H1 (cell line): ENCODE data around the gene STIL. TPM values are rescaled to one million over a fixed set of nuclear protein-coding genes. Genes with fewer than 3 reads are reported as not detected.

Experiments used
- CTCF ChIA-PET: fragments of 300-600 bp; sonication (Branson Sonifier 250); formaldehyde crosslinking; loops from one replicate; lab custom pipeline; 2021; ENCODE audit not compliant: partially characterized antibody; lab: Charles Lee
- POLR2A ChIA-PET: fragments of 300-600 bp; sonication (Branson Sonifier 250); formaldehyde crosslinking; loops from one replicate; lab custom pipeline; 2021; ENCODE audit warnings: inconsistent platforms; ENCODE audit not compliant: partially characterized antibody; lab: Charles Lee
- DNase-seq, 2 experiments: peaks; one replicate each; pipeline versions ENCODE4 v3.0.0 to v3.0.0-alpha.2; 2010 to 2022; ENCODE audit warnings: low spot score in 2 of 2, low read depth in 1 of 2, mixed read lengths in 1 of 2
- FAIRE-seq: peaks from 2 replicates; lab custom pipeline; 2011; peaks lifted over from hg19 to GRCh38; lab: Jason Lieb, UNC
- H2AFZ ChIP-seq: 2 replicates; pipeline ENCODE4 v1.8.1; 2012; ENCODE audit warnings: low read length, inconsistent platforms
- H2AK5ac ChIP-seq: 2 replicates; pipeline ENCODE4 v1.6.1; 2013; ENCODE audit warnings: low read depth, low read length
- H2BK120ac ChIP-seq: replicated peaks from 2 replicates; pipeline ENCODE3; 2013; ENCODE audit warnings: low read depth, low read length, inconsistent platforms
- H2BK12ac ChIP-seq: 2 replicates; pipeline ENCODE4 v1.6.1; 2013; ENCODE audit warnings: low read depth, low read length
- H2BK15ac ChIP-seq: 2 replicates; pipeline ENCODE4 v1.6.1; 2013; ENCODE audit warnings: low read length
- H2BK20ac ChIP-seq: 2 replicates; pipeline ENCODE4 v1.6.1; 2013; ENCODE audit warnings: low read length
- H2BK5ac ChIP-seq: 2 replicates; pipeline ENCODE4 v1.6.1; 2013; ENCODE audit warnings: low read depth, low read length
- H3K14ac ChIP-seq: 2 replicates; pipeline ENCODE4 v1.6.1; 2013; ENCODE audit warnings: inconsistent platforms; ENCODE audit not compliant: insufficient read length
- H3K18ac ChIP-seq: 2 replicates; pipeline ENCODE4 v1.6.1; 2013; ENCODE audit warnings: low read length; ENCODE audit errors: extremely low read depth
- H3K23ac ChIP-seq: 2 replicates; pipeline ENCODE4 v1.6.1; 2013; ENCODE audit warnings: inconsistent platforms; ENCODE audit not compliant: insufficient read length
- H3K23me2 ChIP-seq: 2 replicates; pipeline ENCODE4 v1.6.1; 2013; ENCODE audit warnings: low read depth, low read length
- H3K27ac ChIP-seq: 2 replicates; pipeline ENCODE4 v1.6.1; 2011; ENCODE audit warnings: low read depth, low read length, inconsistent platforms
- H3K27me3 ChIP-seq, 4 experiments: replicated peaks in 1 of 4; 1 replicate in 1 of 4; 2 replicates in 3 of 4; pipeline versions ENCODE4 v1.6.1 to v1.8.1; 2011 to 2013; ENCODE audit warnings: low read length in 3 of 4, mild to moderate bottlenecking in 3 of 4, inconsistent platforms in 2 of 4, mixed read lengths in 2 of 4, moderate library complexity in 1 of 4; ENCODE audit not compliant: control insufficient read depth in 3 of 4, insufficient read depth in 3 of 4; ENCODE audit errors: extremely low read depth in 1 of 4
- H3K36me3 ChIP-seq, 4 experiments: 2 replicates each; pipeline versions ENCODE4 v1.6.1 to v1.8.1; 2011 to 2013; ENCODE audit warnings: mild to moderate bottlenecking in 4 of 4, low read length in 3 of 4, moderate library complexity in 2 of 4, control low read depth in 1 of 4, inconsistent platforms in 1 of 4; ENCODE audit not compliant: insufficient read depth in 4 of 4, control insufficient read depth in 2 of 4
- H3K4ac ChIP-seq: replicated peaks from 2 replicates; pipeline ENCODE3; 2013; ENCODE audit warnings: low read length, low read depth, mixed read lengths, inconsistent platforms; ENCODE audit not compliant: insufficient read length
- H3K4me1 ChIP-seq, 4 experiments: replicated peaks in 1 of 4; 1 replicate in 1 of 4; 2 replicates in 3 of 4; pipeline versions ENCODE4 v1.6.1 to v1.8.1; 2011 to 2013; ENCODE audit warnings: low read length in 3 of 4, inconsistent platforms in 2 of 4, mixed read lengths in 1 of 4; ENCODE audit not compliant: insufficient read depth in 4 of 4, control insufficient read depth in 3 of 4
- H3K4me2 ChIP-seq, 2 experiments: 2 replicates each; pipeline versions ENCODE4 v1.6.1 to v1.8.1; 2011 to 2013; ENCODE audit warnings: low read depth in 2 of 2, low read length in 2 of 2, control low read depth in 1 of 2, inconsistent platforms in 1 of 2, mild to moderate bottlenecking in 1 of 2; ENCODE audit not compliant: insufficient read depth in 1 of 2
- H3K4me3 ChIP-seq, 4 experiments: fragments of 200-600, 300-600 bp in 1 of 4; sonication (generic), shearing (Covaris generic), sonication (Bioruptor Twin) in 1 of 4; 2 replicates each; pipeline versions ENCODE4 v1.5.1 to v1.8.1; 2011 to 2016; ENCODE audit warnings: low read length in 4 of 4, low read depth in 3 of 4, control low read depth in 2 of 4, inconsistent platforms in 2 of 4, mild to moderate bottlenecking in 2 of 4, mixed read lengths in 1 of 4, moderate library complexity in 1 of 4; ENCODE audit not compliant: insufficient read depth in 2 of 4; ENCODE audit errors: extremely low read depth in 1 of 4
- H3K56ac ChIP-seq: replicated peaks from 2 replicates; pipeline ENCODE3; 2013; ENCODE audit warnings: low read depth, mild to moderate bottlenecking, mixed read lengths, low read length, inconsistent platforms; ENCODE audit not compliant: insufficient read length
- H3K79me1 ChIP-seq: 2 replicates; pipeline ENCODE4 v1.6.1; 2013; ENCODE audit warnings: low read depth, low read length, control low read depth
- H3K79me2 ChIP-seq, 2 experiments: 2 replicates each; pipeline versions ENCODE4 v1.6.1 to v1.8.1; 2012 to 2013; ENCODE audit warnings: low read length in 2 of 2, mild to moderate bottlenecking in 2 of 2, inconsistent platforms in 1 of 2; ENCODE audit not compliant: insufficient read depth in 2 of 2, control insufficient read depth in 1 of 2
- H3K9ac ChIP-seq, 4 experiments: replicated peaks in 1 of 4; 1 replicate in 1 of 4; 2 replicates in 3 of 4; pipeline versions ENCODE4 v1.6.1 to v1.8.1; 2011 to 2013; ENCODE audit warnings: low read depth in 3 of 4, low read length in 3 of 4, control low read depth in 2 of 4, mild to moderate bottlenecking in 2 of 4, moderate library complexity in 2 of 4, inconsistent platforms in 1 of 4; ENCODE audit errors: extremely low read depth in 1 of 4
- H3K9me3 ChIP-seq, 2 experiments: 2 replicates each; pipeline versions ENCODE4 v1.6.1 to v1.8.1; 2012 to 2013; ENCODE audit warnings: mild to moderate bottlenecking in 2 of 2, moderate library complexity in 2 of 2, control low read depth in 1 of 2, inconsistent platforms in 1 of 2, low read depth in 1 of 2, low read length in 1 of 2, mixed read lengths in 1 of 2; ENCODE audit not compliant: insufficient read depth in 2 of 2
- H4K20me1 ChIP-seq, 2 experiments: replicated peaks in 1 of 2; 2 replicates each; pipeline versions ENCODE3 to v1.8.1; 2011 to 2013; ENCODE audit warnings: inconsistent platforms in 2 of 2, low read length in 2 of 2, mild to moderate bottlenecking in 1 of 2; ENCODE audit not compliant: insufficient read depth in 2 of 2, control insufficient read depth in 1 of 2
- H4K5ac ChIP-seq: 2 replicates; pipeline ENCODE4 v1.6.1; 2013; ENCODE audit warnings: low read length, low read depth, mixed read lengths, inconsistent platforms; ENCODE audit not compliant: insufficient read length
- H4K8ac ChIP-seq: 2 replicates; pipeline ENCODE4 v1.8.0; 2013; ENCODE audit warnings: mild to moderate bottlenecking, moderate library complexity, low read length, inconsistent platforms; ENCODE audit not compliant: insufficient read depth; ENCODE audit errors: extremely low read depth
- H4K91ac ChIP-seq: replicated peaks from 2 replicates; pipeline ENCODE3; 2013; ENCODE audit warnings: low read length, mixed read lengths, inconsistent platforms; ENCODE audit not compliant: insufficient read length
- CBX5 ChIP-seq: fragments of 300-800, 300-1000 bp; sonication (generic); IDR thresholded peaks from 2 replicates; pipeline ENCODE4 v1.7.1; 2016; ENCODE audit warnings: antibody characterized with exemption, low read length, low read depth
- EZH2 ChIP-seq: fragments of 200-600 bp; sonication (generic); IDR thresholded peaks from 2 replicates; pipeline ENCODE4 v1.7.1; 2012; ENCODE audit warnings: low read depth, mild to moderate bottlenecking, moderate library complexity, low read length, inconsistent platforms; ENCODE audit not compliant: severe bottlenecking
- FOSL1 ChIP-seq: IDR thresholded peaks from 2 replicates; pipeline ENCODE4 v1.6.1; 2011; ENCODE audit warnings: mild to moderate bottlenecking, low read depth, low read length, moderate library complexity; ENCODE audit not compliant: insufficient read depth
- MAX ChIP-seq: IDR thresholded peaks from 2 replicates; pipeline ENCODE4 v1.6.1; 2012; ENCODE audit warnings: inconsistent platforms
- SAP30 ChIP-seq: fragments of 300-600 bp; sonication (generic); IDR thresholded peaks from 2 replicates; pipeline ENCODE4 v1.7.1; 2012; ENCODE audit warnings: low read length, moderate library complexity, mild to moderate bottlenecking, inconsistent platforms; ENCODE audit not compliant: insufficient read depth, insufficient replicate concordance
- SIN3A ChIP-seq, 2 experiments: IDR thresholded peaks in 1 of 2; conservative IDR thresholded peaks in 1 of 2; 2 replicates each; pipeline ENCODE4 v1.6.1; 2011 to 2012; ENCODE audit warnings: low read length in 2 of 2, improper control_type of control experiment in 1 of 2, low read depth in 1 of 2, mild to moderate bottlenecking in 1 of 2
- SP1 ChIP-seq: IDR thresholded peaks from 2 replicates; pipeline ENCODE4 v1.6.1; 2011; ENCODE audit warnings: low read depth, low read length
- SRF ChIP-seq: IDR thresholded peaks from 2 replicates; pipeline ENCODE4 v1.6.1; 2011; ENCODE audit warnings: mild to moderate bottlenecking, low read depth, low read length, moderate library complexity
- SUZ12 ChIP-seq: fragments of 200-600 bp; sonication (generic); IDR thresholded peaks from 2 replicates; pipeline ENCODE4 v1.6.1; 2012; ENCODE audit warnings: mild to moderate bottlenecking, inconsistent platforms, low read length, moderate library complexity, mixed read lengths
- TBP ChIP-seq: IDR thresholded peaks from 2 replicates; pipeline ENCODE4 v1.6.1; 2011; ENCODE audit warnings: low read depth, low read length, improper control_type of control experiment
- WGBS, 2 experiments: shearing (Covaris generic) in 1 of 2; methylation state at CpG; one replicate each; pipeline versions ENCODE4 v1.1.6 to v1.1.7; 2013 to 2015; ENCODE audit warnings: low lambda C conversion rate in 2 of 2, mixed read lengths in 2 of 2, inconsistent platforms in 1 of 2, low coverage in 1 of 2, missing lambda C conversion rate in 1 of 2; ENCODE audit not compliant: insufficient replicate concordance in 2 of 2, insufficient coverage in 1 of 2, insufficient read length in 1 of 2; ENCODE audit errors: extremely low coverage in 1 of 2, missing lambda C conversion rate in 1 of 2; 5-methylcytosine and 5-hydroxymethylcytosine counted together
- polyA plus RNA-seq, 7 experiments: library from polyadenylated mRNA; depleted of rRNA in 3 of 7; stranded (reverse) in 5 of 7; unstranded in 2 of 7; fragments of >200 nt in 5 of 7; fragments of 200-250 nt in 2 of 7; gene quantifications; 1 replicate in 5 of 7; 2 replicates in 1 of 7; 4 replicates in 1 of 7; pipeline versions ENCODE4 v1.2.1 to v1.2.3, GENCODE V29; 2011 to 2013; ENCODE audit warnings: missing spikeins in 2 of 7, mixed read lengths in 2 of 7
- total RNA-seq: library from RNA; stranded (reverse); fragmentation: NEBNext Ultra II Directional; extraction: Animal tissue kit (Norgen Biotek cat#: 25700); gene quantifications from 2 replicates; pipeline ENCODE4 v1.2.1, GENCODE V29; 2021

Gene STIL
- total and polyA plus RNA-seq, 2 of the 8 experiments (the other 6 are each of a cell fraction or from before 2014, with no cell fraction given), result 13.6 to 25.1 TPM

DNA sequence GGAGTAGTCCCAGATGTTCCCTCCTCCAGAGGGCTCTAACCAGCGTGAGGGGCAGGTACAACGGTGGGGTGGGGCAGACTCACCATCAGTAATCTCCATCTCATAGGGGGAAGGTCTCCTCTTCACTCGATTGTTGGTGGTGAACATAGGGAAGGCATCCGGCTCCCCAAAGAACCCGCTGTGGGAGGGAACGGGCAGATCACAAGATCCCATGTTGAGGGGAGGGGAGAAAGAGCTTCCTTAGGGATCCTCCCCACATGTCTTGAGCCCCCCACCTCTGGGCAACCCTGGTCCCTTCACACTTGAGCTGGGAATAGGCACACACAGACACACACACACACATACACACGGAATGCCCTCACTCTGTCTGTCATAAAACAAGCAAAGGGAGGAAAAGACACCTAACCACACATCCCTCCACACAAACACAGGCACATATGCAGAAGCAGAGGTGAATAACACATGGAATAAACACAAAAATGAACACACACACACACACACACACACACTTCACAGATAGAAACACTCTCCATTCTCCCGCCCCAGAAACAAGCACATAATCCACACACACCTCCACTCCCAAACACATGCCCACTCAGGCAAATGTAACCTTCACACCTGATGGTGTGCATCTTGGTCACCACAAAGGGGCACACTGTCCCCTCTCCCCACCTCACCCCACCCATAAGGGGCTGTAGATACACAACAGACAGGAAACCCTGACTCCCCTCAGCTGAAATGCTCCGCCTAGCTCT is 89.8 kb downstream of the STIL start:
- Histone ChIP-seq H3K23me2 (peaks cover 6% of the 10 kb centered on the region), H3K14ac (no peak overlapping the region), H3K4me1 (peaks cover 3 to 27% (median 22%) of the 10 kb centered on the region in 4 experiments), H3K4me3 (peak overlapping the region in 2 of 4 experiments; percentile 5 to 54; a peak in 2 of 8 replicates), H2AK5ac (peak overlapping the region; percentile 48), H3K4me2 (peak overlapping the region; percentile 67 to 71), H4K20me1 (peaks cover 5 to 16% of the 10 kb centered on the region in 2 experiments), H3K27ac (no peak overlapping the region), H4K91ac (no peak overlapping the region), H2BK12ac (peak overlapping the region; percentile 89; the same call in 1 of the 2 replicates), H3K36me3 (no peaks in the 10 kb centered on the region; a peak in 1 of 8 replicates), H3K4ac (no peak overlapping the region), H3K79me2 (no peaks in the 10 kb centered on the region), H2BK15ac (no peak overlapping the region), H4K5ac (no peak overlapping the region), H3K79me1 (no peaks in the 10 kb centered on the region), H4K8ac (no peak overlapping the region), H2BK5ac (no peak overlapping the region), H3K56ac (no peak overlapping the region), H3K18ac (no peak overlapping the region), H2BK20ac (no peak overlapping the region), H2AFZ (no peak overlapping the region), H3K9ac (no peak overlapping the region), H3K9me3 (no peaks in the 10 kb centered on the region), H2BK120ac (no peak overlapping the region), H3K23ac (no peak overlapping the region), H3K27me3 (peaks cover 80 to 97% (median 90%) of the 10 kb centered on the region in 4 experiments)
- ChIA-PET CTCF (interaction anchor here (0.6 to 4.2 kb wide), 6 partner anchors 11 to 45 kb away, joined by 3 to 25 read pairs (median 4); no protein-coding TSS in a partner anchor), POLR2A (interaction anchor here (0.6 to 1.8 kb wide), 2 partner anchors 9 to 42 kb away, joined by 3 read pairs; no protein-coding TSS in a partner anchor)
- no peak for DNase-seq
- no peak for FAIRE-seq
- 14% methylated on average over 9 of the region's 9 CpGs; no CpG with 5 or more reads in 1 of the 2 experiments for WGBS, 2 experiments
- TF ChIP-seq SUZ12, result peak; percentile 45; the same call in 1 of the 2 replicates
- TF ChIP-seq MAX, result no peak
- no peak for TF ChIP-seq FOSL1
- TF ChIP-seq SIN3A (conservative IDR thresholded peaks at IDR 0.05 in 1 of 2, IDR thresholded peaks at IDR 0.05 in 1 of 2; ENCODE audit: low read depth in 1 of 2, low read length in 2 of 2), result no peak
- TF ChIP-seq EZH2, result peak; percentile 2
- no peak for TF ChIP-seq TBP
- no peak for TF ChIP-seq CBX5
- TF ChIP-seq SP1, result no peak
- TF ChIP-seq SAP30, result no peak
- no peak for TF ChIP-seq SRF
